Measurements from ENCODE around the gene KIAA1328. TPM values are rescaled to one million over a fixed set of nuclear protein-coding genes. Genes with fewer than 3 reads are reported as not detected.

The KIAA1328 gene
- polyA plus RNA-seq, 1 of the 3 experiments (the other 2 are of a cell fraction): 2.6 TPM

DNA sequence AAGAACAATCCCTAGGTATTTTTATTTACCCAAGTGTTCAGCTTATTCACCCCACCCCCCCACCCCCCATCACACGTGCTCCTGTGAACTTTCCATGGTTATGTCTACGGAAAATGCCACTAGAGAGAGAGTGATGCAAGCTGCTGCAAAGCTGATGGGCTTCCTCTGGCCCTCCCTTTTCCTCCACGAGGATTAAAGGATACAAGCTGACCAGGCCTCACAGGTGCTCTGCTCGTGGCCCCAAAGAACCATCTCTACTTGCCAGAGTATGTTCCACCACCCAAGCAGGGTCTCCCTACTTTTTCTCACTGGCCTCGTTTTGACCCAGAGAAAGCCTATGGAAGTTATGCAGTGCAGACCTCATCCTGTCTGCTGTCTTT, 394.1 kb downstream of the KIAA1328 start:
- no peaks in the 10 kb centered on the region for H3K9me2 ChIP-seq
- H3K79me2 ChIP-seq (ENCODE audit: insufficient read depth): no peaks in the 10 kb centered on the region
- no peaks in the 10 kb centered on the region for H4K20me1 ChIP-seq (ENCODE audit: insufficient read depth)
- H3K4me3 ChIP-seq (ENCODE audit: low read depth in 2 of 2, low read length in 1 of 2): no peak overlapping the region
- no peaks in the 10 kb centered on the region for H3K9me3 ChIP-seq
- H3F3A ChIP-seq (replicated peaks; ENCODE audit: insufficient read depth): no peaks in the 10 kb centered on the region
- WGBS (ENCODE audit: low lambda C conversion rate): 29% methylated on average over 5 of the region's 5 CpGs
- CTCF ChIA-PET: no interaction called here
- no peak for TF ChIP-seq NRF1 (IDR thresholded peaks at IDR 0.05; ENCODE audit: low read depth, low read length)
- H3K27me3 ChIP-seq (ENCODE audit: insufficient read depth): no peaks in the 10 kb centered on the region
- no peak overlapping the region for H2AFZ ChIP-seq (ENCODE audit: low read depth)
- POLR2A ChIA-PET: no interaction called here
- no peak overlapping the region for H3K4me2 ChIP-seq
- H3K27ac ChIP-seq (ENCODE audit: low read depth in 2 of 2, low read length in 1 of 2): no peak overlapping the region
- H3K36me3 ChIP-seq (replicated peaks in 1 of 2; ENCODE audit: control insufficient read depth in 1 of 2, insufficient read depth in 2 of 2, low read length in 1 of 2): no peaks in the 10 kb centered on the region
- H3K9ac ChIP-seq: no peak overlapping the region
- no peaks in the 10 kb centered on the region for H3K4me1 ChIP-seq (ENCODE audit: control insufficient read depth in 1 of 2, insufficient read depth in 2 of 2, low read depth in 1 of 2, low read length in 1 of 2)
- DNase-seq: no peak

DNA sequence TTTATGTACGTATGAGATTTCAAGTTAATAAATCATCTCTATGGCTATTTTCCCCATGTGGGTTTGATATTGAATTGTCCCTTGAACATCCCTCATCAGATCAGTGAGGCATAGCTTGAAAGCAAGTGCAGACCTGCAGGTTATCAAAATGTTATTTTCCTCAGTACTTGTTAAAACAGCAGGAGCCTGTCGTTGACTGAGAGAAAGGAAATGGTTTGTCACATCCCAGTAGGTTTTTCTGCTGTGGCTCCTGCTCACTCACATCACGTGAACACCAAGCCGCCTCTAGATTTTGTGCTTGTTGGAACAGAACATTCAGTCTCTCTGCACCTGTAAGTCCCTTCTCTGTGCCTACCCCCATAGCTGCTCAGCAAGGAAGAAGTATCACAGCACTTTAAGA, 396.4 kb downstream of the KIAA1328 start:
- H3F3A ChIP-seq (replicated peaks; ENCODE audit: insufficient read depth): no peaks in the 10 kb centered on the region
- H3K9ac ChIP-seq: no peak overlapping the region
- no peaks in the 10 kb centered on the region for H3K27me3 ChIP-seq (ENCODE audit: insufficient read depth)
- H4K20me1 ChIP-seq (ENCODE audit: insufficient read depth): no peaks in the 10 kb centered on the region
- no peak overlapping the region for H3K4me3 ChIP-seq (ENCODE audit: low read depth in 2 of 2, low read length in 1 of 2)
- no peak overlapping the region for H2AFZ ChIP-seq (ENCODE audit: low read depth)
- DNase-seq: no peak
- POLR2A ChIA-PET: no interaction called here
- H3K79me2 ChIP-seq (ENCODE audit: insufficient read depth): no peaks in the 10 kb centered on the region
- no peaks in the 10 kb centered on the region for H3K9me2 ChIP-seq
- CTCF ChIA-PET: no interaction called here
- 67% methylated on average over 4 of the region's 4 CpGs for WGBS (ENCODE audit: low lambda C conversion rate)
- no peak overlapping the region for H3K4me2 ChIP-seq
- no peaks in the 10 kb centered on the region for H3K4me1 ChIP-seq (ENCODE audit: control insufficient read depth in 1 of 2, insufficient read depth in 2 of 2, low read depth in 1 of 2, low read length in 1 of 2)
- H3K9me3 ChIP-seq: no peaks in the 10 kb centered on the region
- no peak overlapping the region for H3K27ac ChIP-seq (ENCODE audit: low read depth in 2 of 2, low read length in 1 of 2)
- no peaks in the 10 kb centered on the region for H3K36me3 ChIP-seq (replicated peaks in 1 of 2; ENCODE audit: control insufficient read depth in 1 of 2, insufficient read depth in 2 of 2, low read length in 1 of 2)
- TF ChIP-seq RFX5 (IDR thresholded peaks at IDR 0.05; ENCODE audit: low read length) (no peak), POLR2AphosphoS5 (IDR thresholded peaks at IDR 0.05; ENCODE audit: low read depth, low read length) (no peak), RCOR1 (IDR thresholded peaks at IDR 0.05; ENCODE audit: low read length) (no peak), GATA2 (CRISPR knock-in tag; IDR thresholded peaks at IDR 0.05) (no peak), FOXJ3 (CRISPR knock-in tag; IDR thresholded peaks at IDR 0.05) (no peak), JUND (IDR thresholded peaks at IDR 0.05) (no peak), EP300 (IDR thresholded peaks at IDR 0.05; ENCODE audit: borderline replicate concordance in 1 of 2, low read depth in 1 of 2, low read length in 1 of 2) (no peak), MXI1 (IDR thresholded peaks at IDR 0.05; ENCODE audit: low read depth, low read length) (no peak), TAF1 (IDR thresholded peaks at IDR 0.05; ENCODE audit: borderline replicate concordance, low read depth, low read length) (no peak)

GRCh38 chr18:37230768-37231167, 401.8 kb downstream of the KIAA1328 start:
- no peaks in the 10 kb centered on the region for H3K9me3 ChIP-seq
- peaks cover 4 to 9% of the 10 kb centered on the region in 2 experiments; a peak in 2 of 4 replicates for H3K4me1 ChIP-seq (ENCODE audit: control insufficient read depth in 1 of 2, insufficient read depth in 2 of 2, low read depth in 1 of 2, low read length in 1 of 2)
- no peaks in the 10 kb centered on the region for H3K9me2 ChIP-seq
- H3K9ac ChIP-seq: no peak overlapping the region
- H3K36me3 ChIP-seq (replicated peaks in 1 of 2; ENCODE audit: control insufficient read depth in 1 of 2, insufficient read depth in 2 of 2, low read length in 1 of 2): no peaks in the 10 kb centered on the region
- no peaks in the 10 kb centered on the region for H3K79me2 ChIP-seq (ENCODE audit: insufficient read depth)
- H4K20me1 ChIP-seq (ENCODE audit: insufficient read depth): no peaks in the 10 kb centered on the region
- no peak for DNase-seq
- H3F3A ChIP-seq (replicated peaks; ENCODE audit: insufficient read depth): no peaks in the 10 kb centered on the region
- no peak overlapping the region for H2AFZ ChIP-seq (ENCODE audit: low read depth)
- no peak overlapping the region for H3K4me3 ChIP-seq (ENCODE audit: low read depth in 2 of 2, low read length in 1 of 2)
- ChIA-PET POLR2A (no interaction called here), CTCF (interaction anchor here (1.3 kb wide), 1 partner anchor 14 kb away, joined by 3 read pairs; no protein-coding TSS in a partner anchor)
- WGBS (ENCODE audit: low lambda C conversion rate): 53% methylated on average over 3 of the region's 3 CpGs
- H3K27me3 ChIP-seq (ENCODE audit: insufficient read depth): no peaks in the 10 kb centered on the region
- H3K27ac ChIP-seq (ENCODE audit: low read depth in 2 of 2, low read length in 1 of 2): no peak overlapping the region
- H3K4me2 ChIP-seq: no peak overlapping the region
- TF ChIP-seq MXI1 (IDR thresholded peaks at IDR 0.05; ENCODE audit: low read depth, low read length) (no peak), FOXJ3 (CRISPR knock-in tag; IDR thresholded peaks at IDR 0.05) (no peak), GABPA (IDR thresholded peaks at IDR 0.05; ENCODE audit: low read depth) (no peak), TEAD4 (IDR thresholded peaks at IDR 0.05; ENCODE audit: borderline replicate concordance, insufficient read depth) (no peak), ZBTB33 (IDR thresholded peaks at IDR 0.05; ENCODE audit: borderline replicate concordance, low read depth) (no peak), CTCF (IDR thresholded peaks at IDR 0.05) (no peak), GATA2 (CRISPR knock-in tag; IDR thresholded peaks at IDR 0.05) (no peak; the same call in 1 of the 2 replicates), RAD21 (IDR thresholded peaks at IDR 0.05; ENCODE audit: low read length) (no peak), YY1 (IDR thresholded peaks at IDR 0.05; ENCODE audit: low read depth) (no peak), ELF1 (IDR thresholded peaks at IDR 0.05) (no peak), EP300 (IDR thresholded peaks at IDR 0.05; ENCODE audit: borderline replicate concordance in 1 of 2, low read depth in 1 of 2, low read length in 1 of 2) (no peak), RCOR1 (IDR thresholded peaks at IDR 0.05; ENCODE audit: low read length) (no peak), SIN3A (IDR thresholded peaks at IDR 0.05; ENCODE audit: borderline replicate concordance, low read depth, low read length) (no peak), FOSL2 (IDR thresholded peaks at IDR 0.05; ENCODE audit: borderline replicate concordance, low read depth) (no peak), EZH2phosphoT487 (IDR thresholded peaks at IDR 0.05; ENCODE audit: borderline replicate concordance, low read depth) (no peak)

All from SK-N-SH (cell line).